Mucosa of descending colon (tissue), 3 donors: ENCODE data around the gene RPL35. TPM values are rescaled to one million over a fixed set of nuclear protein-coding genes. Genes with fewer than 3 reads are reported as not detected.
A peak's percentile ranks its signal among the peaks of the same experiment; 100 is the strongest.

Experiments used
- ATAC-seq: fragments of 200-7000 bp; cut with Tn5 transposase; one replicate; pipeline ENCODE4 v1.9.1; 2020; ENCODE audit warnings: mild to moderate bottlenecking, moderate library complexity
- DNase-seq, 3 donors: peaks; one replicate each; pipeline ENCODE4 v3.0.0-alpha.2; 2020
- H3K36me3 ChIP-seq: fragments of 200-600 bp; one replicate; pipeline ENCODE4 v1.8.0; 2021; ENCODE audit warnings: low read depth, mild to moderate bottlenecking
- H3K4me1 ChIP-seq: fragments of 200-600 bp; one replicate; pipeline ENCODE4 v1.8.0; 2021; ENCODE audit warnings: low read depth, mild to moderate bottlenecking
- H3K4me3 ChIP-seq: fragments of 200-600 bp; one replicate; pipeline ENCODE4 v1.8.0; 2021; ENCODE audit warnings: mild to moderate bottlenecking
- H3K9me3 ChIP-seq: fragments of 200-600 bp; one replicate; pipeline ENCODE4 v1.8.0; 2021; ENCODE audit warnings: mild to moderate bottlenecking
- intact Hi-C, 2 donors: fragments of 100-400 bp; cut with DNase I in 1 of 2; cut with micrococcal nuclease in 1 of 2; formaldehyde crosslinking; loops; one replicate each; pipeline versions ENCODE4 v1.11.0 to v1.11.1; 2022; cut with DNase I, micrococcal nuclease
- total RNA-seq, 3 donors: library from RNA; stranded (reverse); fragmentation: NEBNext Ultra II Directional in 2 of 3; extraction: Animal tissue kit (Norgen Biotek cat#: 25700) in 2 of 3; gene quantifications; one replicate each; pipeline versions ENCODE4 v1.2.1 to v1.2.4, GENCODE V29; 2021 to 2023
- TF ChIP-seq, protein P1 (sequence below): fragments of 200-600 bp; IDR thresholded peaks from one replicate; pipeline ENCODE4 v1.8.0; 2022; ENCODE audit warnings: antibody characterized with exemption, mild to moderate bottlenecking
- donor health status: DM: no; HTN: no; CAD: no; lungs with moderate emphysema.
- donor health status: DM: no; HTN: no; CAD: no.
- donor health status: DM: no; HTN: yes; CAD: no.

RPL35 gene
- total RNA-seq, 3 donors from 2014 or later = 676 to 897 (median 838) TPM

DNA sequence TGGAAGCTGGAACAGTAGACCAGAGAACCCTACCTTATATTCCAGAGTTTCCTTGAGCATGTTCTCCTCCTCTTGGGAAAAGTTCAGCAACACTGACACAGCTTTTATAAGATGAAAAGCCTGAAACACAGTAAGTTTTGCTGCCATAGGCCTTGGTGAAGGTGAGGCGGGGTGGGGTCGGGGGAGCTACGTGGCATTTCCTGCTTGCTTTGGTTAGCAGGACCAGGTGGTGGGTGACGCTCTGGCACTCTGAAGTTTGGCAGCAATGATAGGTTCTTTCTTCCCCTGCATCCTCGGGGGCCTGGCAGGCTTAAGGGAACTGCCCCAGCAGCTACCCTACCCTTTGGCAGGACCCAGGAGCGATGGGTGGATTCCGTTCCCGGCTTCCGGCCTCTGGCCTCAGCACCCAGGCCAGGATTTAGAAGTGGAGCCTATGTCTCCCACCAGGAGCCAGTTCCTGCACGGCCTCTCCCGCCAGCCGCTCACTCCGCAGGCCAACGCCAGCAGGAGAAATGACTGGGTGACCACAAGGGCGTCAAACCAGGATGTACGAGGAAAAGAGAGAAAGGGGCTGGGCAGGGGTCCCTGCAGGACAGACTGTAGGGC lies 19.5 kb upstream of the RPL35 start:
- TF ChIP-seq, protein P1, sequence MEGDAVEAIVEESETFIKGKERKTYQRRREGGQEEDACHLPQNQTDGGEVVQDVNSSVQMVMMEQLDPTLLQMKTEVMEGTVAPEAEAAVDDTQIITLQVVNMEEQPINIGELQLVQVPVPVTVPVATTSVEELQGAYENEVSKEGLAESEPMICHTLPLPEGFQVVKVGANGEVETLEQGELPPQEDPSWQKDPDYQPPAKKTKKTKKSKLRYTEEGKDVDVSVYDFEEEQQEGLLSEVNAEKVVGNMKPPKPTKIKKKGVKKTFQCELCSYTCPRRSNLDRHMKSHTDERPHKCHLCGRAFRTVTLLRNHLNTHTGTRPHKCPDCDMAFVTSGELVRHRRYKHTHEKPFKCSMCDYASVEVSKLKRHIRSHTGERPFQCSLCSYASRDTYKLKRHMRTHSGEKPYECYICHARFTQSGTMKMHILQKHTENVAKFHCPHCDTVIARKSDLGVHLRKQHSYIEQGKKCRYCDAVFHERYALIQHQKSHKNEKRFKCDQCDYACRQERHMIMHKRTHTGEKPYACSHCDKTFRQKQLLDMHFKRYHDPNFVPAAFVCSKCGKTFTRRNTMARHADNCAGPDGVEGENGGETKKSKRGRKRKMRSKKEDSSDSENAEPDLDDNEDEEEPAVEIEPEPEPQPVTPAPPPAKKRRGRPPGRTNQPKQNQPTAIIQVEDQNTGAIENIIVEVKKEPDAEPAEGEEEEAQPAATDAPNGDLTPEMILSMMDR = no peak
- peaks cover 5% of the 10 kb centered on the region for H3K36me3 ChIP-seq
- no peak for ATAC-seq

GRCh38 chr9:124880501-124880900 lies 18.7 kb upstream of the RPL35 start:
- Histone ChIP-seq H3K4me1 (no peaks in the 10 kb centered on the region), H3K4me3 (no peak overlapping the region), H3K9me3 (no peaks in the 10 kb centered on the region), H3K36me3 (peaks cover 9% of the 10 kb centered on the region)
- intact Hi-C loops = no loop called here
- ATAC-seq (peak; percentile 21), DNase-seq (no peak)
- TF ChIP-seq, protein P1 = no peak

More for the DNA sequence above, 19.5 kb upstream of the RPL35 start:
- no peaks in the 10 kb centered on the region for H3K4me1 ChIP-seq
- intact Hi-C loops = no loop called here
- DNase-seq = no peak
- H3K4me3 ChIP-seq = no peak overlapping the region
- no peaks in the 10 kb centered on the region for H3K9me3 ChIP-seq

GRCh38 chr9:124879226-124879625 lies 17.5 kb upstream of the RPL35 start:
- ATAC-seq = no peak
- no peaks in the 10 kb centered on the region for H3K4me1 ChIP-seq
- intact Hi-C loops = no loop called here
- TF ChIP-seq, protein P1 = no peak
- H3K9me3 ChIP-seq = no peaks in the 10 kb centered on the region
- DNase-seq = peak in 1 of 3 donors; percentile 43
- peaks cover 9% of the 10 kb centered on the region for H3K36me3 ChIP-seq
- no peak overlapping the region for H3K4me3 ChIP-seq

DNA sequence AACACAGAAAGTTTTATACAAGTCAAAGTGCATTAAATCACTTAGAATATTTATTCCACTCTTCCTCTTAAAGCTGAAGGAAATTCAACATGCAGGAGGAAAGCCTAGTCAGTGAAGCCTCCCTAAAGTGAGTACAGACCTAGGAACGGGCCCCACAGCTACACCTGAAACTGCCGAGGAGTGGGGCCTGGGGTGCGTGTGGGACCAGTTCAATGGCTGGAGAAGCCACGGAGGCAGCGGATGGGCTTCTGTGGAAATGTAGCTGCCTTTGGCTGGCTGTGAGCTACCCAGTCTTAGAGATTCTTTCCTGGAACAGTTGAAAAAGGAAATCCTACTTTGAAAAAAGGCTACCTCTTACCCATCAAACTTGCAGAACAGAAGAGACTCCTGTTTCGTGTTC lies 16.8 kb upstream of the RPL35 start:
- Histone ChIP-seq H3K9me3 (no peaks in the 10 kb centered on the region), H3K4me1 (no peaks in the 10 kb centered on the region), H3K4me3 (no peak overlapping the region), H3K36me3 (peaks cover 9% of the 10 kb centered on the region)
- no peak for ATAC-seq
- peak in 1 of 3 donors; percentile 12 for DNase-seq
- TF ChIP-seq, protein P1 = no peak
- intact Hi-C loops = no loop called here

- ATAC-seq = no peak
- no peaks in the 10 kb centered on the region for H3K4me1 ChIP-seq
Measured at GRCh38 chr9:124878021-124878420, 16.3 kb upstream of the RPL35 start.

More at GRCh38 chr9:124878021-124878420, 16.3 kb upstream of the RPL35 start:
- no peak for DNase-seq
- Histone ChIP-seq H3K4me3 (no peak overlapping the region), H3K36me3 (peaks cover 9% of the 10 kb centered on the region), H3K9me3 (no peaks in the 10 kb centered on the region)
- TF ChIP-seq, protein P1 = no peak
- intact Hi-C loops = no loop called here
